Measurements from ENCODE around the gene GRIFIN. TPM values are rescaled to one million over a fixed set of nuclear protein-coding genes. Genes with fewer than 3 reads are reported as not detected.

Gene GRIFIN
- polyA plus RNA-seq, 1 donor (not counting 4 experiments of a cell fraction or from before 2014, with no cell fraction given), result not detected

DNA sequence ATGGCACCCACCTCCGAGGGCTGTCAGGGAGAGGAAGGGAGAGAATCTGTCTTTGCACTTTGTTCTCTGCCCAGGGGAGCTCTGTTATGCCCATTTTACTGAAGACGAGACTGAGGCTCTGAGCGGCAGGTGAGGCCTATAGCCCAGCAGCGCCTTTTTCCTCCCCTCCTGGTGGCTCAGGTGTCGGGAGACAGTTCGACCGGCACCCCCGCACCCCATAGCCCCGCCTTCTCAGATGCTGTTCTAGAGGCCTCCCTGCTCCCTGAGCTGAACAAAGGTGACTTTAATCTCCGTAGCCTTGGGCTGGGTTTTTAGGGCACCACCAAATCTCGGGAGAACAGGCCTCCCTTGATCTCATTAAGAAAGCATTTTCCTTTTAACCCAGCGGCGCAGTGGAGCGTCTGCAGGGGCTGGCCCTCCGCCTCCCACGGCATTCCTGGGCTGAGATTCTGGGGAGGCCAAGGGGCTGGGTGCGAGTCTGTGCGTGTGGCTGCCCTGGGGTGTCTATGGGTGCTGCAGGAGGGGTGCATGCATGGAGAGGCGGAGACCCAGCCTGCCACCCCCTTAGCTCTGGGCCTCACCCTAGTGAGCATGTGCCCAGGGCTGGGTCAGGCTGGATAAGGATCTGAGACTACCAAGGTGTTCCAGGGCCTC lies 46.7 kb upstream of the GRIFIN start:
- DNase-seq (ENCODE audit: low read depth, low spot score) (peak; percentile 98), FAIRE-seq (peak; percentile 92)
- peak overlapping the region; percentile 56 to 63 (median 57) for H3K4me3 ChIP-seq (ENCODE audit: control insufficient read depth in 2 of 3, extremely low read depth in 1 of 3, insufficient read depth in 2 of 3, low read depth in 1 of 3, low read length in 3 of 3)
- peaks cover 7% of the 10 kb centered on the region for H4K20me1 ChIP-seq (ENCODE audit: control insufficient read depth, extremely low read depth, insufficient read depth, low read length)
- peaks cover 3 to 6% of the 10 kb centered on the region in 2 experiments for H3K36me3 ChIP-seq (ENCODE audit: control insufficient read depth in 2 of 2, extremely low read depth in 1 of 2, insufficient read depth in 2 of 2, low read length in 2 of 2)
- peak overlapping the region; percentile 96 for H3K4me2 ChIP-seq (ENCODE audit: control insufficient read depth, extremely low read depth, insufficient read depth, low read depth, low read length)
- peak overlapping the region; percentile 95 for H3K27ac ChIP-seq (ENCODE audit: control insufficient read depth, insufficient read depth, low read length)
- no peak overlapping the region for H2AFZ ChIP-seq (ENCODE audit: control insufficient read depth, low read length)
- peak overlapping the region; percentile 79 for H3K9ac ChIP-seq (ENCODE audit: control insufficient read depth, extremely low read depth, insufficient read depth, low read length)
- no peaks in the 10 kb centered on the region for H3K9me1 ChIP-seq (ENCODE audit: control insufficient read depth, extremely low read depth, insufficient read depth, low read length)
- no peak for TF ChIP-seq EZH2 (IDR thresholded peaks at IDR 0.05; ENCODE audit: low read length)
- TF ChIP-seq, protein P1, sequence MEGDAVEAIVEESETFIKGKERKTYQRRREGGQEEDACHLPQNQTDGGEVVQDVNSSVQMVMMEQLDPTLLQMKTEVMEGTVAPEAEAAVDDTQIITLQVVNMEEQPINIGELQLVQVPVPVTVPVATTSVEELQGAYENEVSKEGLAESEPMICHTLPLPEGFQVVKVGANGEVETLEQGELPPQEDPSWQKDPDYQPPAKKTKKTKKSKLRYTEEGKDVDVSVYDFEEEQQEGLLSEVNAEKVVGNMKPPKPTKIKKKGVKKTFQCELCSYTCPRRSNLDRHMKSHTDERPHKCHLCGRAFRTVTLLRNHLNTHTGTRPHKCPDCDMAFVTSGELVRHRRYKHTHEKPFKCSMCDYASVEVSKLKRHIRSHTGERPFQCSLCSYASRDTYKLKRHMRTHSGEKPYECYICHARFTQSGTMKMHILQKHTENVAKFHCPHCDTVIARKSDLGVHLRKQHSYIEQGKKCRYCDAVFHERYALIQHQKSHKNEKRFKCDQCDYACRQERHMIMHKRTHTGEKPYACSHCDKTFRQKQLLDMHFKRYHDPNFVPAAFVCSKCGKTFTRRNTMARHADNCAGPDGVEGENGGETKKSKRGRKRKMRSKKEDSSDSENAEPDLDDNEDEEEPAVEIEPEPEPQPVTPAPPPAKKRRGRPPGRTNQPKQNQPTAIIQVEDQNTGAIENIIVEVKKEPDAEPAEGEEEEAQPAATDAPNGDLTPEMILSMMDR (optimal IDR thresholded peaks at IDR 0.05 in 1 of 3, IDR thresholded peaks at IDR 0.05 in 1 of 3, conservative IDR thresholded peaks at IDR 0.05 in 1 of 3; ENCODE audit: extremely low read depth in 1 of 3, insufficient read depth in 2 of 3, low read length in 3 of 3), result no peak
- H3K79me2 ChIP-seq (ENCODE audit: control insufficient read depth, insufficient read depth, low read length), result peaks cover 20% of the 10 kb centered on the region
- H3K9me3 ChIP-seq (ENCODE audit: control insufficient read depth, low read depth, low read length), result no peaks in the 10 kb centered on the region
- dilution Hi-C loops (cut with MboI; ENCODE audit: extremely low pct_ligation_motif_present, low sequenced_read_pairs), result no loop called here
- no peaks in the 10 kb centered on the region for H3K27me3 ChIP-seq (ENCODE audit: control insufficient read depth, extremely low read depth, insufficient read depth, low read length)
- peaks cover 51% of the 10 kb centered on the region for H3K4me1 ChIP-seq (ENCODE audit: control insufficient read depth, extremely low read depth, insufficient read depth, low read length)

DNA sequence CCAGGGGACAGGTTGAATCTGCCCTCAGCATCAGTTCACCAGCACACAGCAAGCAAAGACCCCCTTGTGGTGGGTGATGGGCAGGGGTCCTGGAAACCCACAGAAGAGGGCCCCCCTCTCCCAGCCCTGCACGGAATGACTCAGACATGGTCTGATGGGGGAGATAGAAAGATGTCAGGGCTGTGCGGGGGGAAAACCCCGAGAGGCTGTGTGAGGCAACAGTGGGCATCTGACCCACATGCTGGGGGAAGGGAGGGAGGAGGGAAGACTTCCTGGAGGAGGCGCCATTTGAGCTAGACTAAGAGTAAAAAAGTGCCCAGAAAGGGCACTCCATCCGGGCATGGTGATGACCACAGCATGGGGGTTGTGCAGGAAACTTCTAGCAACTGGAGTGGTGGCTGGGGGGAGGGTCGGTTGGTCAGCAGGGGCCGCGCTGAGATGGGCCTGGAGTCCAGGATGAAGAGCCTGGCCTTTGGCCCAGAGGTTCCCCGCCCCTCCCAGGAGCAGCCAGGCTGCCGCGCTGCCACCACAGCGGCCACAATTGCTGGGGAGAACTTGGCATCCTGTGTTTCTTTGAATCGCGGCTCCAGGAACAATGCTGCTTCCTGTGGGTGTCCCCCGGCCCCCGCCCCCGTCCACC lies 45.9 kb upstream of the GRIFIN start:
- Histone ChIP-seq H3K4me3 (ENCODE audit: control insufficient read depth in 2 of 3, extremely low read depth in 1 of 3, insufficient read depth in 2 of 3, low read depth in 1 of 3, low read length in 3 of 3) (peak overlapping the region; percentile 56 to 74 (median 63)), H3K9me1 (ENCODE audit: control insufficient read depth, extremely low read depth, insufficient read depth, low read length) (peaks cover 3% of the 10 kb centered on the region), H3K27me3 (ENCODE audit: control insufficient read depth, extremely low read depth, insufficient read depth, low read length) (no peaks in the 10 kb centered on the region), H3K4me2 (ENCODE audit: control insufficient read depth, extremely low read depth, insufficient read depth, low read depth, low read length) (peak overlapping the region; percentile 96), H3K36me3 (ENCODE audit: control insufficient read depth in 2 of 2, extremely low read depth in 1 of 2, insufficient read depth in 2 of 2, low read length in 2 of 2) (peaks cover 3 to 6% of the 10 kb centered on the region in 2 experiments), H3K27ac (ENCODE audit: control insufficient read depth, insufficient read depth, low read length) (peak overlapping the region; percentile 95), H3K9me3 (ENCODE audit: control insufficient read depth, low read depth, low read length) (no peaks in the 10 kb centered on the region), H3K9ac (ENCODE audit: control insufficient read depth, extremely low read depth, insufficient read depth, low read length) (peak overlapping the region; percentile 79), H3K4me1 (ENCODE audit: control insufficient read depth, extremely low read depth, insufficient read depth, low read length) (peaks cover 52% of the 10 kb centered on the region), H3K79me2 (ENCODE audit: control insufficient read depth, insufficient read depth, low read length) (peaks cover 20% of the 10 kb centered on the region), H4K20me1 (ENCODE audit: control insufficient read depth, extremely low read depth, insufficient read depth, low read length) (peaks cover 3% of the 10 kb centered on the region), H2AFZ (ENCODE audit: control insufficient read depth, low read length) (no peak overlapping the region)
- no peak for DNase-seq (ENCODE audit: low read depth, low spot score)
- TF ChIP-seq, protein P1 (optimal IDR thresholded peaks at IDR 0.05 in 1 of 3, IDR thresholded peaks at IDR 0.05 in 1 of 3, conservative IDR thresholded peaks at IDR 0.05 in 1 of 3; ENCODE audit: extremely low read depth in 1 of 3, insufficient read depth in 2 of 3, low read length in 3 of 3), result peak in 1 of 3 experiments; percentile 8
- TF ChIP-seq EZH2 (IDR thresholded peaks at IDR 0.05; ENCODE audit: low read length), result no peak
- dilution Hi-C loops (cut with MboI; ENCODE audit: extremely low pct_ligation_motif_present, low sequenced_read_pairs), result no loop called here
- FAIRE-seq, result peak; percentile 17
